DMS79 treated with DMSO at 0.1 percent for 48 hours (cell line): ENCODE data around the gene LEMD2.

Experiments used
- DNase-seq: peaks from one replicate; lab custom pipeline; 2025; lab: John Stamatoyannopoulos, UW

The LEMD2 gene

GRCh38 chr6:33794910-33795623 lies 6.1 kb upstream of the LEMD2 start:
- DNase-seq = peak; percentile 59

- DNase-seq = no peak
These were observed 4.1 kb upstream of the LEMD2 start for GRCh38 chr6:33792981-33793380.

- peak; percentile 36 for DNase-seq
These were observed 2.7 kb upstream of the LEMD2 start for GRCh38 chr6:33791620-33792019.

GRCh38 chr6:33790910-33791309 lies 2.0 kb upstream of the LEMD2 start:
- DNase-seq = no peak

GRCh38 chr6:33790379-33790778 lies 1.4 kb upstream of the LEMD2 start:
- DNase-seq = no peak

- no peak for DNase-seq
These were observed 593 bp upstream of the LEMD2 start for GRCh38 chr6:33789550-33789895.

DNA sequence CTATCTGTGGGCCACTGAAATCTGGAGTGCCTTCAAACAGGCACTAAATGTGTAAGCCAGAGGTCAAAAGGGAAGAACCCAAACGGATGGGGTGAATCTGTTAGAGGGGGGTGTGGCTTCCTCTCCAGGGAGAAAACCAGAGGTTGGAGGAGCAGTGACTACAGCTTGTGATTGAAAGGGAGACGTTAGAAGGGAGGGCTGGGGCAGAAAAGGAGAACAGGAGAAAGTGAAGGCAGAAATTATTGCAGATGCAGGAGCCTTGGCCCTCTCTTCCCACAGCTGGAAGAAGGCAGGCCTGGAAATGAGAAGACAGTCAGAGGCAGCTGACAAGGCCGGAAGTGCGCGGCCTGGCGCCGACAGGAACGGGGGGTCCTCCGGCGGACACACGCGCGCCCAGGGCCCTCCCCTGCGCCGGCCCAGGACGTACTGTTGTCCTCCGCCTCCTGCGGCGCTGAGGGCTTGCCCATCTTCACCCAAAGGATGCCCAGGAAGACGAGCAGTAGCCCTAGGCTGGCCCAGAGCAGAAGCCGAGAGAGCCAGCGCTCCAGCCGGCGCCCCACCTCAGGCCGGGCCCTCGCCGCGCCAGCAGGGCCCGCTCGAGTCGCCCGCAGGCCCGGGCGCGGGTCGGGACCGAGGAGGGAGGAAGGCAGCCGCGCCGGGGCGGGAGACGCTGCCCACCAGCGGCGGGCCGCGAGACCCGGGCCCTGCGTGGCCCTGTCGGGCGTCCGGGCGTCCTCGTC lies 806 bp downstream of the LEMD2 start:
- peak; percentile 70 for DNase-seq

- peak; percentile 70 for DNase-seq
These were observed 1.5 kb downstream of the LEMD2 start for GRCh38 chr6:33787346-33787953.

GRCh38 chr6:33786736-33787135 lies 2.2 kb downstream of the LEMD2 start:
- no peak for DNase-seq

- DNase-seq = peak; percentile 80
These were observed 3.2 kb downstream of the LEMD2 start for GRCh38 chr6:33785778-33786177.

DNA sequence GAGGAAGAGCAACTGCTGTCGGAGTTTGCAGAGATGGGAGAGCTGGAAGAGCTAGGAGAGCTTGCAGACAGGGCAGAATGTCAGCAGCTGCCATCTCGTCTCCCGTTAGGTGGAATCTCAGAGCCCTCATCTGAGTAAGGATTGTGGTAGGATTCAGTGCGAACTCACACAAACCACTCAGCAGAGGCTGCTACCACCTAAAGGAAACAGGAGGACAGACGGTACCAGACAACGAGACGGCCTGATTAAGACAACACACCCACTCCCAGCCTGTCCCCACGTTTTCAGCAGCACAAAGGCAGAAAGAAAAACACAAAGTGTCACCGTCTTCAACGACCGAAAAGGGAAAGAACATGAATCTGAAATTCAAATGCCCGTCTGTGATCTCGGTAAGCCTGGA lies 4.1 kb downstream of the LEMD2 start:
- DNase-seq = no peak

- no peak for DNase-seq
These were observed 5.0 kb downstream of the LEMD2 start for GRCh38 chr6:33783781-33784520.

DNA sequence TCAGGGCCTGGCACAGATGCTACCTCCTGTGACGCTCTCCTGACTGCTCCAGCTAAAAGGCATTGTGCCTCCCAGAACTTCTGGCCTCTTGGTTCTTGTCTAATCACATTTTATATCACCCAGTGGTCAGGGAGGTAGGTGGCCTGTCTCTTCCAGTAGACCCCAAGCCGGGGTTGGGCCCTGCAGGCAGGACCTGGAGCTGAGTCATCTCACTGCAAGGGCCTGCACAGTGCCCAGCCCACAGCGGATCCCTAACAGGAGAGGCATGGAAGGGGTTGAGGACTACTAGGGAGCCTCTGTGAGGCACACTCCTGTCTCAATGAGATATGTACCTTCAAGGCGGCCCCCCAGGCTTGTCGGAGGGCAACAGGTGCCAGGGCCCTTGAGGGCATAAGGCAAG lies 6.4 kb downstream of the LEMD2 start:
- no peak for DNase-seq

- DNase-seq = peak; percentile 56
These were observed 7.6 kb downstream of the LEMD2 start for GRCh38 chr6:33781131-33781975.

DNA sequence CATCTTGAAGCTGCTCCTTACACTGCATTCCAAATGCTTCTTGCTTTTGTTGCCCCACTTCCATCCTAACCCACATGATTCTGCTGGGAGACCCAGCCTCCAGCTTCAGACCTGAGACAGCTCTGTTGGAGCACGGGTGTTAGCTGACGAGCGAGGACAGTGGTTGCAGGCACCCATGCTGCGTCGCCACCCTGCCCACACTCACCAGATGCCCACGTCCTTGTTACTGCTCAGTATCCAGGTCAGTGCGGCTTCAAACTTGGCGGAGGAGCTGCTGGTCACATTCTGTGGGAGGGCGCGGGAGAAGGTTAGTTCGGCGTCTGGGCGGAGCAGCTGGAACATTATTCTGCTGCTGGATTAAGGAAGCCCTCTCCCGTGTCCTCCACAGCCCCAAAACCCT lies 9.0 kb downstream of the LEMD2 start:
- DNase-seq = no peak

DNA sequence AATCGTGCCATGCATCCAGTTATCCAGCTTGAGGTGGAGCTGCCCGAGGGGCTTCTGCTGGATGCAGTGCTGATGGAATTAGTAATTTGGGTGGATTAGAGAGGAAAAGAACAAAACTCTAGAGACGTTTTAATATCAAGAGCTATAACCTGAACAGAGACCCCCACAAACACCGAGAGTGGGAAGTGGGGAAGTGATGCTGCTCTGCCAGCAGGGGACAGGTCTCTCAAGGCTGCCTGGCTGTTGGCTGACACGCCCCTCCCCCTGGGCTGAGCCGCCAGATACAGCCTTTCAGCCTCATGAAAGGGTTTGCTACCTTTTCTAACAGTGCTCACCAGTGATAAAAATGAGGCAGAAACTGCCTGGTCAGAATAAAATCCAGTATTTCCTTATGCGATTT lies 9.6 kb downstream of the LEMD2 start:
- DNase-seq = no peak

DNA sequence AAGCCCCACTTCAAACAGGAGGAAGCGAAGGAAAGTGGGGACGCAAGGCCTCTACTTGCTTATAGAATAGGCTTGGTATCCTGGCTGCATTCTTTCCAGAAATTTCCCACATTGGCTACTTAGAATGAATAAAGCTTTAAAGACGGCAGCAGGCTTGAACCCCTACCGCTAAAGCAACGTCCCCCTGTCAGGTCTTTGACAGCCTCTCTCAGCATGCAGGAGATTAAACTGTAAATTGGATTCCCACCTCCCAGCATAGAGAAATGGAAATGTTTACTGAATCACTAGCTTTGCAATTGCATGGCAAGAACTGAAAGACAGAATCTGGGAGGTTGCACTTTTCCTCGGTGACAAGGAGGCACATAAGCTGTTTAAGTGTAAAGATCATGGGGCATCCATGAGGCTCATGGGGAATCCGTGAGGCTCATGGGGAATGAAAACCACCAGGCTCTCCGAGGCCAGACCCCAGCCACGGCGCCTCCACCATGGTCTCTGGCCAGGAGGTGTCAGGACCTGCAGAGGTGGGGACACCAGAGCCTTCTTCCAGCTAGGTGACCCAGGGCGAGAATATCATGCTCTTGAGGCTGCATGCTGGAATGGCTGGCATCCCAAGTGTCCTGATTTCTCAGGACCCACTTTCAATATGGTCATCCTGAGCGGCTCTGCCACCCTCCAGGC lies 10.3 kb downstream of the LEMD2 start:
- no peak for DNase-seq

GRCh38 chr6:33777398-33778388 lies 11.2 kb downstream of the LEMD2 start:
- DNase-seq = no peak

DNA sequence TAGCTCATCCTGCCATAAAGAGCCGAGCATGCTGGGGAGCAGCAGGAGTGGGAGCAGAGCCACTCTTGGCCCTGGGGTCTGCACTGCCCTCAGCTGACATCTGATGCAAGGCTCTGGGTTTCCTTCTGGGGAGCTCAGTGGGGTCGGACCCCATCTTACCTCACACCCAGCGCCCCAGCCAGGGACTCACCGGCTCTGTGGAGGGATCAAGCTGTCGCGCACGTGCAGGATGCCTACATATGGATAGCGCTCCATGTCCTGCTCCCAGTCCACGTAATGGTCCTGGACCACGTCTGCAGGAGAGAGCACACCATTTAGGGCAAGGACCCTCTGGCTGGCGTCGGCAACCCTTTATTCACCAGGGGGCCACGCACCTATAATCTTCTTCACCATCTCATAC lies 12.2 kb downstream of the LEMD2 start:
- DNase-seq = no peak

DNA sequence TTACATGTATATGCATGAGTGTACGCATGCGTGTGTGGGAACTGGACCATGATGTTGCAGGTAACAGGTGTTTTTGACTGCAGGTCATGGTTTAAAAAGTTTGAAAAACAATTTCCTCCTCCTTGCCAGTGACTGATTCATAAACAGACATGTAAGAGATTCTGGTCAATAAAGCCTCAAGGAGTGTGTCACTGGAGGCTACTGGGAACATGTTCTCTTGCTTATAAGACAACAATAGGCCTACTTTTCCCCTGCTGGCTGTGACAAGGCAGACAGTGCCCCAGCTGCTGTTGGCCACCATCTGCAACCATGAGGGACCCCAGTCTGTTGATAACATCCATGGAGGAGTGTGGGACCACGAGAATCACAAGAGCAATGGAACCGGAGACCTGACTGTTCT lies 12.7 kb downstream of the LEMD2 start:
- DNase-seq = no peak
